Endothelial cell of umbilical vein (primary cell): Measurements from ENCODE around the gene CMTR1. TPM values are rescaled to one million over a fixed set of nuclear protein-coding genes. Genes with fewer than 3 reads are reported as not detected.

Experiments
- BruUV-seq: library from RNA; stranded (reverse); fragments of 400-500 nt; replicated peaks from 2 replicates; lab custom pipeline; 2021; lab: Mats Ljungman, UMichigan
- CTCF ChIA-PET: fragments of 300-600, 350-600 bp; sonication (Branson Sonifier 250); formaldehyde crosslinking; loops from one replicate; lab custom pipeline; 2021; ENCODE audit warnings: antibody characterized with exemption, inconsistent platforms; lab: Charles Lee
- POLR2A ChIA-PET: fragments of 300-600, 350-600 bp; sonication (Branson Sonifier 250); formaldehyde crosslinking; loops from one replicate; lab custom pipeline; 2021; ENCODE audit warnings: antibody characterized with exemption, inconsistent platforms; lab: Charles Lee
- DNase-seq: peaks from one replicate; pipeline ENCODE4 v3.0.0-alpha.2; 2011; ENCODE audit warnings: low read depth, low spot score
- FAIRE-seq: peaks from 2 replicates; lab custom pipeline; 2011; peaks lifted over from hg19 to GRCh38; lab: Jason Lieb, UNC
- H2AFZ ChIP-seq: 2 replicates; pipeline ENCODE4 v1.6.0; 2012; ENCODE audit warnings: low read depth, low read length, control low read depth, inconsistent platforms
- H3K27ac ChIP-seq: 2 replicates; pipeline ENCODE4 v1.5.1; 2011; ENCODE audit warnings: low read depth, mild to moderate bottlenecking, control low read depth, low read length, moderate library complexity; ENCODE audit not compliant: insufficient read depth
- H3K27me3 ChIP-seq, 2 experiments: 2 replicates each; pipeline versions ENCODE4 v1.6.0 to v1.6.1; 2011; ENCODE audit warnings: low read length in 2 of 2, mixed read lengths in 1 of 2; ENCODE audit not compliant: control insufficient read depth in 2 of 2, insufficient read depth in 2 of 2
- H3K36me3 ChIP-seq, 2 experiments: 2 replicates in 1 of 2; 3 replicates in 1 of 2; pipeline ENCODE4 v1.5.1; 2011; ENCODE audit warnings: low read length in 2 of 2, mild to moderate bottlenecking in 1 of 2, moderate library complexity in 1 of 2; ENCODE audit not compliant: control insufficient read depth in 2 of 2, insufficient read depth in 2 of 2; ENCODE audit errors: extremely low read depth in 1 of 2
- H3K4me1 ChIP-seq: 3 replicates; pipeline ENCODE4 v1.5.1; 2011; ENCODE audit warnings: mild to moderate bottlenecking, low read length; ENCODE audit not compliant: control insufficient read depth, insufficient read depth; ENCODE audit errors: extremely low read depth
- H3K4me2 ChIP-seq: 2 replicates; pipeline ENCODE4 v1.6.1; 2011; ENCODE audit warnings: low read length, control low read depth, mixed read lengths; ENCODE audit not compliant: insufficient read depth
- H3K4me3 ChIP-seq, 3 experiments: fragments of 200-600 bp in 1 of 3; sonication (generic), shearing (Covaris generic) in 1 of 3; replicated peaks in 1 of 3; 2 replicates each; pipeline ENCODE4 v1.5.1; 2011 to 2016; ENCODE audit warnings: control low read depth in 3 of 3, low read length in 3 of 3, mild to moderate bottlenecking in 2 of 3, inconsistent platforms in 1 of 3, low read depth in 1 of 3, moderate library complexity in 1 of 3; ENCODE audit not compliant: insufficient read depth in 1 of 3
- H3K79me2 ChIP-seq: 2 replicates; pipeline ENCODE4 v1.6.0; 2012; ENCODE audit warnings: low read length, inconsistent platforms; ENCODE audit not compliant: control insufficient read depth, insufficient read depth
- H3K9ac ChIP-seq: replicated peaks from 2 replicates; pipeline ENCODE3; 2011; ENCODE audit warnings: low read length, control low read depth; ENCODE audit not compliant: insufficient read depth; ENCODE audit errors: extremely low read depth
- H3K9me1 ChIP-seq: replicated peaks from 3 replicates; pipeline ENCODE4 v1.6.0; 2011; ENCODE audit warnings: mild to moderate bottlenecking, low read length; ENCODE audit not compliant: control insufficient read depth, insufficient read depth; ENCODE audit errors: extremely low read depth
- H3K9me3 ChIP-seq: replicated peaks from 2 replicates; pipeline ENCODE4 v1.5.1; 2012; ENCODE audit warnings: low read length, inconsistent platforms; ENCODE audit not compliant: control insufficient read depth, insufficient read depth
- H4K20me1 ChIP-seq: replicated peaks from 2 replicates; pipeline ENCODE3; 2011; ENCODE audit warnings: mild to moderate bottlenecking, low read length; ENCODE audit not compliant: control insufficient read depth, insufficient read depth; ENCODE audit errors: extremely low read depth
- EZH2 ChIP-seq: IDR thresholded peaks from 2 replicates; pipeline ENCODE4 v1.6.1; 2012; ENCODE audit warnings: borderline replicate concordance, low read depth, mild to moderate bottlenecking, moderate library complexity, low read length, inconsistent platforms; ENCODE audit not compliant: severe bottlenecking
- FOS ChIP-seq: IDR thresholded peaks from 2 replicates; pipeline ENCODE4 v1.6.1; 2011; ENCODE audit warnings: mild to moderate bottlenecking, low read length, moderate library complexity, borderline replicate concordance; ENCODE audit not compliant: insufficient read depth
- GATA2 ChIP-seq: IDR thresholded peaks from 2 replicates; pipeline ENCODE4 v1.7.0; 2011; ENCODE audit warnings: low read depth, mild to moderate bottlenecking, moderate library complexity, mixed read lengths, low read length; ENCODE audit not compliant: insufficient read length, insufficient read depth
- JUN ChIP-seq: IDR thresholded peaks from 2 replicates; pipeline ENCODE4 v1.6.1; 2011; ENCODE audit warnings: borderline replicate concordance, low read depth; ENCODE audit not compliant: insufficient read length, insufficient read depth
- MYC ChIP-seq: IDR thresholded peaks from one replicate; pipeline ENCODE4 v1.6.1; 2011; ENCODE audit warnings: mild to moderate bottlenecking, low read depth, low read length
- POLR2A ChIP-seq: IDR thresholded peaks from 2 replicates; pipeline ENCODE4 v1.6.1; 2012; ENCODE audit warnings: low read depth, mild to moderate bottlenecking, control low read depth, low read length
- POLR2AphosphoS5 ChIP-seq: IDR thresholded peaks from 2 replicates; pipeline ENCODE4 v1.6.1; 2012; ENCODE audit warnings: low read depth, mild to moderate bottlenecking, control low read depth, low read length, moderate library complexity; ENCODE audit not compliant: insufficient read depth
- dilution Hi-C: fragments of 300-500 bp; cut with MboI; formaldehyde crosslinking; loops from one replicate; pipeline ENCODE4 v1.15.0; 2019; ENCODE audit warnings: low sequenced_read_pairs; ENCODE audit not compliant: extremely low pct_ligation_motif_present
- intact Hi-C: fragments of 100-400 bp; cut with micrococcal nuclease; formaldehyde crosslinking; loops from one replicate; pipeline ENCODE4 v1.10.0; 2022
- polyA plus RNA-seq, 4 experiments: library from polyadenylated mRNA; depleted of rRNA in 3 of 4; stranded (reverse) in 3 of 4; unstranded in 1 of 4; fragments of >200 nt; gene quantifications; 2 replicates each; pipeline versions ENCODE4 v1.2.1 to v1.2.3, GENCODE V29; 2011 to 2012; ENCODE audit warnings: missing spikeins in 1 of 4
- total RNA-seq: library from RNA; stranded (reverse); gene quantifications from 2 replicates; pipeline ENCODE4 v1.2.3, GENCODE V29; 2021
- TF ChIP-seq, protein P1 (sequence below), 2 donors: IDR thresholded peaks; 1 replicate in 1 of 2; 2 replicates in 1 of 2; pipeline ENCODE4 v1.5.1; 2011; ENCODE audit warnings: low read length in 2 of 2, mild to moderate bottlenecking in 2 of 2, moderate library complexity in 2 of 2, control low read depth in 1 of 2, inconsistent platforms in 1 of 2, low read depth in 1 of 2; ENCODE audit not compliant: insufficient read depth in 1 of 2; ENCODE audit errors: extremely low read depth in 1 of 2
- TF ChIP-seq, protein P2 (sequence below): IDR thresholded peaks from 2 replicates; pipeline ENCODE4 v1.6.1; 2011; ENCODE audit not compliant: insufficient read depth, insufficient read length

The CMTR1 gene
- total and polyA plus RNA-seq, 2 donors (not counting 3 experiments of a cell fraction or from before 2014, with no cell fraction given): 19.5 to 38.0 TPM

DNA sequence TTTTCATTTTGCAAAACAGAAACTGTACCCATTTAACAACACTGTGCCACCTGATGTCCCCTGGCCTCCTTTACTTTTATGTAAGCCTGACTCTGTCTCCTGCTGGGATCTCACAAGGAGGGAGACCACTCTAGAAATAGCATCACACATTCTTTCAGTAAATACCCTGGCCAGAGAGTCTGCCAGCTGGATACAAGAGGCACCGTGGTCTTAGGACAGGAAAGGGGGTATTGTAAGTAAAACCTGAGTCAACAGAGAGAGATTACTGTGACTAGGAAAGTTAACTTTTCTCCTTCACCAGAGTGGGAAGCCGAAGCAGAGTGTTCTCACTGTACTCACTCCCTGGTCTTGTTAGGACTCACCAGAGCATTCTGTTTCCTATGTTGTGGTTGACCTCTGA lies 27.8 kb downstream of the CMTR1 start:
- TF ChIP-seq FOS (no peak), POLR2AphosphoS5 (no peak), JUN (no peak), MYC (no peak), EZH2 (no peak), GATA2 (no peak), POLR2A (no peak)
- TF ChIP-seq, protein P1, sequence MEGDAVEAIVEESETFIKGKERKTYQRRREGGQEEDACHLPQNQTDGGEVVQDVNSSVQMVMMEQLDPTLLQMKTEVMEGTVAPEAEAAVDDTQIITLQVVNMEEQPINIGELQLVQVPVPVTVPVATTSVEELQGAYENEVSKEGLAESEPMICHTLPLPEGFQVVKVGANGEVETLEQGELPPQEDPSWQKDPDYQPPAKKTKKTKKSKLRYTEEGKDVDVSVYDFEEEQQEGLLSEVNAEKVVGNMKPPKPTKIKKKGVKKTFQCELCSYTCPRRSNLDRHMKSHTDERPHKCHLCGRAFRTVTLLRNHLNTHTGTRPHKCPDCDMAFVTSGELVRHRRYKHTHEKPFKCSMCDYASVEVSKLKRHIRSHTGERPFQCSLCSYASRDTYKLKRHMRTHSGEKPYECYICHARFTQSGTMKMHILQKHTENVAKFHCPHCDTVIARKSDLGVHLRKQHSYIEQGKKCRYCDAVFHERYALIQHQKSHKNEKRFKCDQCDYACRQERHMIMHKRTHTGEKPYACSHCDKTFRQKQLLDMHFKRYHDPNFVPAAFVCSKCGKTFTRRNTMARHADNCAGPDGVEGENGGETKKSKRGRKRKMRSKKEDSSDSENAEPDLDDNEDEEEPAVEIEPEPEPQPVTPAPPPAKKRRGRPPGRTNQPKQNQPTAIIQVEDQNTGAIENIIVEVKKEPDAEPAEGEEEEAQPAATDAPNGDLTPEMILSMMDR (IDR thresholded peaks at IDR 0.05; ENCODE audit: extremely low read depth in 1 of 2, insufficient read depth in 1 of 2, low read depth in 1 of 2, low read length in 2 of 2): no peak
- TF ChIP-seq, protein P2, sequence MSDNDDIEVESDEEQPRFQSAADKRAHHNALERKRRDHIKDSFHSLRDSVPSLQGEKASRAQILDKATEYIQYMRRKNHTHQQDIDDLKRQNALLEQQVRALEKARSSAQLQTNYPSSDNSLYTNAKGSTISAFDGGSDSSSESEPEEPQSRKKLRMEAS: no peak
- DNase-seq (no peak), FAIRE-seq (no peak)
- Histone ChIP-seq H3K79me2 (no peaks in the 10 kb centered on the region), H3K9ac (no peak overlapping the region), H3K4me3 (no peak overlapping the region), H3K27me3 (no peaks in the 10 kb centered on the region), H3K9me1 (no peaks in the 10 kb centered on the region), H3K4me2 (no peak overlapping the region), H2AFZ (no peak overlapping the region), H3K36me3 (peaks cover 7 to 32% of the 10 kb centered on the region in 2 experiments), H4K20me1 (no peaks in the 10 kb centered on the region), H3K9me3 (no peaks in the 10 kb centered on the region), H3K27ac (no peak overlapping the region), H3K4me1 (peaks cover 2% of the 10 kb centered on the region)
- intact Hi-C loops: no loop called here
- dilution Hi-C loops: no loop called here
- ChIA-PET CTCF (interaction anchor here (1.1 kb wide), 1 partner anchor 94 kb away, joined by 3 read pairs; no protein-coding TSS in a partner anchor), POLR2A (no interaction called here)
- BruUV-seq: no TSS peak
